ENCODE measurements around the gene USP36. TPM values are rescaled to one million over a fixed set of nuclear protein-coding genes. Genes with fewer than 3 reads are reported as not detected.

USP36 gene
- total and polyA plus RNA-seq, 11 donors, result 11.7 to 40.9 (median 18.3) TPM

- Histone ChIP-seq H3K27me3 (no peaks in the 10 kb centered on the region), H3K27ac (no peak overlapping the region), H3K4me3 (no peak overlapping the region), H3K4me1 (peaks cover 0 to 46% (median 3%) of the 10 kb centered on the region in 12 donors), H3K36me3 (peaks cover 2 to 100% (median 99%) of the 10 kb centered on the region in 9 donors), H3K9me3 (no peaks in the 10 kb centered on the region)
- no peak for DNase-seq
- 88 to 96% (median 93%) methylated on average over 11 to 14 of the region's 14 CpGs for WGBS, 4 donors
- ATAC-seq, result no peak
- TF ChIP-seq POLR2A (IDR thresholded peaks at IDR 0.05) (no peak), CTCF (IDR thresholded peaks at IDR 0.05) (no peak)
- intact Hi-C loops (cut with DNase I), result no loop called here
Observed at GRCh38 chr17:78823282-78824046, 17.1 kb downstream of the USP36 start.

GRCh38 chr17:78822552-78822951 lies 18.1 kb downstream of the USP36 start:
- Histone ChIP-seq H3K4me1 (peaks cover 0 to 47% (median 3%) of the 10 kb centered on the region in 12 donors), H3K9me3 (no peaks in the 10 kb centered on the region), H3K27ac (no peak overlapping the region), H3K27me3 (no peaks in the 10 kb centered on the region), H3K4me3 (no peak overlapping the region), H3K36me3 (peaks cover 0 to 100% (median 99%) of the 10 kb centered on the region in 9 donors)
- ATAC-seq (peak in 1 of 4 donors; percentile 27), DNase-seq (no peak)
- intact Hi-C loops (cut with DNase I), result no loop called here
- WGBS, 4 donors, result 86 to 96% (median 93%) methylated on average over 12 to 14 of the region's 14 CpGs
- TF ChIP-seq CTCF (IDR thresholded peaks at IDR 0.05), result no peak
- TF ChIP-seq POLR2A (IDR thresholded peaks at IDR 0.05), result no peak

GRCh38 chr17:78821961-78822360 lies 18.7 kb downstream of the USP36 start:
- WGBS, 4 donors, result 96 to 97% (median 97%) methylated on average over 8 of the region's 8 CpGs
- H3K9me3 ChIP-seq, result no peaks in the 10 kb centered on the region
- ATAC-seq, result no peak
- TF ChIP-seq CTCF (IDR thresholded peaks at IDR 0.05), result no peak
- no peak for TF ChIP-seq POLR2A (IDR thresholded peaks at IDR 0.05)
- no peak for DNase-seq
- no peak overlapping the region for H3K27ac ChIP-seq
- H3K36me3 ChIP-seq, result peaks cover 0 to 100% (median 99%) of the 10 kb centered on the region in 9 donors
- peaks cover 0 to 41% (median 3%) of the 10 kb centered on the region in 12 donors for H3K4me1 ChIP-seq
- H3K27me3 ChIP-seq, result no peaks in the 10 kb centered on the region
- no peak overlapping the region for H3K4me3 ChIP-seq
- intact Hi-C loops (cut with DNase I), result no loop called here

- intact Hi-C loops (cut with DNase I), result no loop called here
- Histone ChIP-seq H3K27me3 (no peaks in the 10 kb centered on the region), H3K9me3 (no peaks in the 10 kb centered on the region), H3K27ac (peak overlapping the region in 1 of 12 donors; percentile 75), H3K4me3 (no peak overlapping the region), H3K4me1 (peaks cover 0 to 30% (median 3%) of the 10 kb centered on the region in 12 donors), H3K36me3 (peaks cover 0 to 100% (median 99%) of the 10 kb centered on the region in 9 donors)
- no peak for DNase-seq
- no peak for ATAC-seq
- WGBS, 4 donors, result 93 to 95% (median 94%) methylated on average over 12 to 13 of the region's 13 CpGs
- TF ChIP-seq CTCF (IDR thresholded peaks at IDR 0.05) (no peak), POLR2A (IDR thresholded peaks at IDR 0.05) (no peak)
Observed at GRCh38 chr17:78820841-78821240, 19.8 kb downstream of the USP36 start.
